ENCODE results near the gene DGUOK. TPM values are rescaled to one million over a fixed set of nuclear protein-coding genes. Genes with fewer than 3 reads are reported as not detected.

The DGUOK gene
- total and polyA plus RNA-seq, 2 of the 4 experiments (the other 2 are of a cell fraction): 66.3 to 111 TPM

- H3K56ac ChIP-seq (ENCODE audit: extremely low read depth, insufficient read depth, low read length): no peak overlapping the region
- H2BK20ac ChIP-seq (ENCODE audit: low read depth, low read length): no peak overlapping the region
- H2BK15ac ChIP-seq (ENCODE audit: low read depth, low read length): no peak overlapping the region
- DNase-seq (no peak), ATAC-seq (ENCODE audit: low read depth) (peak; percentile 4)
- H4K8ac ChIP-seq (ENCODE audit: low read depth in 2 of 2, low read length in 2 of 2): no peak overlapping the region
- peak overlapping the region; percentile 75 for H2AFZ ChIP-seq (replicated peaks; ENCODE audit: low read length, poor library complexity)
- H3K4me1 ChIP-seq (ENCODE audit: control insufficient read depth, insufficient read depth, low read length): no peaks in the 10 kb centered on the region
- H3K79me1 ChIP-seq (ENCODE audit: low read depth in 1 of 2, low read length in 2 of 2): 0 out of 4 replicates have a peak, but pooled peaks cover 0 to 4% of the 10 kb centered on the region in 2 experiments
- no peak overlapping the region for H3K9ac ChIP-seq (ENCODE audit: low read depth, low read length)
- no peaks in the 10 kb centered on the region for H3K27me3 ChIP-seq (ENCODE audit: control insufficient read depth, insufficient read depth, low read length)
- peaks cover 4% of the 10 kb centered on the region for H3K9me1 ChIP-seq (ENCODE audit: insufficient read depth, low read length)
- WGBS, 2 experiments (ENCODE audit: extremely low coverage in 2 of 2, insufficient read length in 1 of 2): 60% methylated on average over 1 of the region's 9 CpGs; no CpG with 5 or more reads in 1 of the 2 experiments
- H2BK5ac ChIP-seq (ENCODE audit: low read depth, low read length, poor library complexity, severe bottlenecking): no peak overlapping the region
- no peak overlapping the region for H3K18ac ChIP-seq (ENCODE audit: low read depth, low read length)
- no peak overlapping the region for H3K27ac ChIP-seq (ENCODE audit: insufficient read depth, low read length)
- H3K4me2 ChIP-seq (ENCODE audit: low read depth, low read length): no peak overlapping the region
- peaks cover 30% of the 10 kb centered on the region for H3K36me3 ChIP-seq (ENCODE audit: control insufficient read depth, insufficient read depth, low read length)
- no peak overlapping the region for H3K4ac ChIP-seq (ENCODE audit: low read depth, low read length)
- no peak for TF ChIP-seq POLR2A (IDR thresholded peaks at IDR 0.05; ENCODE audit: low read depth, low read length)
- TF ChIP-seq MAFK (IDR thresholded peaks at IDR 0.05; ENCODE audit: low read depth, low read length): 0 out of 2 replicates have a peak, but pooled peaks have one; percentile 30
- ChIA-PET POLR2A (ENCODE audit: unreplicated experiment) (no interaction called here), CTCF (interaction anchor here (0.7 to 1.5 kb wide), 2 partner anchors 8 to 59 kb away, joined by 4 read pairs; no protein-coding TSS in a partner anchor)
- in situ Hi-C loops (cut with MboI; ENCODE audit: low sequenced_read_pairs): loop anchor here (10.0 kb wide), 1 partner anchor 223 kb away; the partner anchor contains the start of gene BOLA3
- BruUV-seq (replicated peaks): no TSS peak
- no peak overlapping the region for H4K91ac ChIP-seq (ENCODE audit: insufficient read depth, low read depth, low read length)
- no peak overlapping the region for H3K14ac ChIP-seq (replicated peaks; ENCODE audit: low read depth, low read length)
- no peak overlapping the region for H4K5ac ChIP-seq (ENCODE audit: low read depth, low read length)
- H3K9me3 ChIP-seq (ENCODE audit: control insufficient read depth, insufficient read depth, low read length): no peaks in the 10 kb centered on the region
- H2AK9ac ChIP-seq (replicated peaks; ENCODE audit: low read depth, low read length, poor library complexity): no peak overlapping the region
- H3K4me3 ChIP-seq (ENCODE audit: insufficient read depth, low read depth, low read length): no peak overlapping the region
- dilution Hi-C loops (cut with HindIII; ENCODE audit: low sequenced_read_pairs, unreplicated experiment): no loop called here
- H2AK5ac ChIP-seq (ENCODE audit: low read depth, low read length): no peak overlapping the region
- H4K20me1 ChIP-seq (ENCODE audit: insufficient read depth, low read length): peaks cover 20% of the 10 kb centered on the region
- no peak overlapping the region for H3K23ac ChIP-seq (ENCODE audit: low read depth, low read length)
- intact Hi-C loops (cut with micrococcal nuclease): loop anchor here (1.0 to 10.0 kb wide), 2 partner anchors 226 to 473 kb away; partner anchors contain the start of gene BOLA3
- H2BK120ac ChIP-seq (ENCODE audit: low read depth, low read length): no peak overlapping the region
Measured at GRCh38 chr2:73921581-73921980, 5.1 kb upstream of the DGUOK start.

Measured in IMR-90 (cell line).